RWPE2 (cell line): ENCODE data around the gene RNF115.
"Not testable (repeated sequence)": the region's sequence is repeated elsewhere in the genome, so short reads cannot be mapped to it uniquely, and the experiment has no call there.

Experiments used
- ATAC-seq: fragments of 200-7000 bp; cut with Tn5 transposase; 3 replicates; pipeline ENCODE4 v1.9.1; 2021; ENCODE audit warnings: low read depth
- DNase-seq: peaks from one replicate; pipeline ENCODE4 v3.0.0-alpha.2; 2020; ENCODE audit warnings: low spot score
- H3K27ac ChIP-seq: fragments of 450-650 bp; 2 replicates; pipeline ENCODE4 v1.5.1; 2017; ENCODE audit warnings: mild to moderate bottlenecking; ENCODE audit not compliant: poor library complexity, severe bottlenecking
- H3K27me3 ChIP-seq: fragments of 250-450 bp; sonication (Bioruptor Pico); 2 replicates; pipeline ENCODE4 v1.5.1; 2021; ENCODE audit warnings: mild to moderate bottlenecking, moderate library complexity; ENCODE audit not compliant: insufficient read depth, poor library complexity, severe bottlenecking
- H3K36me3 ChIP-seq: fragments of 250-450 bp; sonication (Bioruptor Pico); 2 replicates; pipeline ENCODE4 v1.5.1; 2020; ENCODE audit warnings: low read depth, mild to moderate bottlenecking, moderate library complexity
- H3K4me1 ChIP-seq: fragments of 250-450 bp; sonication (Bioruptor Pico); 2 replicates; pipeline ENCODE4 v1.5.1; 2021; ENCODE audit warnings: mild to moderate bottlenecking, moderate library complexity; ENCODE audit not compliant: insufficient read depth, poor library complexity, severe bottlenecking
- H3K4me3 ChIP-seq: fragments of 250-450 bp; sonication (Bioruptor Pico); 2 replicates; pipeline ENCODE4 v1.5.1; 2021; ENCODE audit warnings: mild to moderate bottlenecking, moderate library complexity; ENCODE audit not compliant: severe bottlenecking
- H3K9me3 ChIP-seq: fragments of 250-450 bp; sonication (Bioruptor Pico); 2 replicates; pipeline ENCODE4 v1.5.1; 2021; ENCODE audit warnings: mild to moderate bottlenecking, moderate library complexity; ENCODE audit not compliant: severe bottlenecking
- TF ChIP-seq, protein P1 (sequence below): fragments of 450-650 bp; IDR thresholded peaks from one replicate; pipeline ENCODE4 v1.5.1; 2017; ENCODE audit warnings: mild to moderate bottlenecking, moderate library complexity; ENCODE audit not compliant: poor library complexity, severe bottlenecking

The RNF115 gene

DNA sequence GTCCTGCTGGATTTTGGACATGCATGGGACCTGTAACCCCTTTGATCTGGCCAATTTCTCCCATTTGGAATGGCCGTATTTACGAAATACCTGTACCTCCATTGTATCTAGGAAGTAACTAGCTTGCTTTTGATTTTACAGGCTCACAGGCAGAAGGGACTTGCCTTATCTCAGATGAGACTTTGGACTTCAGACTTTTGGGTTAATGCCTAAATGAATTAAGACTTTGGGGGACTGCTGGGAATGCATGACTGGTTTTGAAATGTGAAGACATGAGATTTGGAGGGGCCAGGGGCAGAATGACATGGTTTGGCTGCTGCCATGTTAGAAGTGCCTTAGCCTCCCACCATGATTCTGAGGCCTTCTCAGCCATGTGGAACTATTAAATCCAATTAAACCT lies 61.9 kb downstream of the RNF115 start:
- H3K36me3 ChIP-seq: peaks cover 18% of the 10 kb centered on the region
- not testable (repeated sequence) for H3K4me1 ChIP-seq, DNase-seq

DNA sequence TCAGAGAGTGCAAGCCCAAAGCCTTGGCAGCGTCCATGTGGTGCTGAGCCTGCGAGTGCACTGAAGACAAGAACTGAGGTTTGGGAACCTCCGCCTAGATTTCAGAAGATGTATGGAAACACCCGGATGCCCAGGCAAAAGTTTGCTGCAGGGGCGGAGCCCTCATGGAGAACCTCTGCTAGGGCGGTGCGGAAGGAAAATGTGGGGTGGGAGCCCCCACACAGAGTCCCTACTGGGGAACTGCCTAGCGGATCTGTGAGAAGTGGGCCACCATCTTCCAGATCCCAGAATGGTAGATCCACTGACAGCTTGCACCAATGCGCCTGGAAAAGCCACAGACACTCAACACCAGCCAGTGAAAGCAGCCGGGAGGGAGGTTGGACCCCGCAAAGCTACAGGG lies 62.4 kb downstream of the RNF115 start:
- not testable (repeated sequence) for H3K27me3 ChIP-seq, H3K9me3 ChIP-seq, H3K4me1 ChIP-seq, ATAC-seq, H3K27ac ChIP-seq, DNase-seq, H3K4me3 ChIP-seq
- H3K36me3 ChIP-seq: peaks cover 18% of the 10 kb centered on the region

More for the DNA sequence above, 61.9 kb downstream of the RNF115 start:
- ATAC-seq, H3K9me3 ChIP-seq, H3K27ac ChIP-seq, H3K4me3 ChIP-seq, H3K27me3 ChIP-seq: not testable (repeated sequence)

DNA sequence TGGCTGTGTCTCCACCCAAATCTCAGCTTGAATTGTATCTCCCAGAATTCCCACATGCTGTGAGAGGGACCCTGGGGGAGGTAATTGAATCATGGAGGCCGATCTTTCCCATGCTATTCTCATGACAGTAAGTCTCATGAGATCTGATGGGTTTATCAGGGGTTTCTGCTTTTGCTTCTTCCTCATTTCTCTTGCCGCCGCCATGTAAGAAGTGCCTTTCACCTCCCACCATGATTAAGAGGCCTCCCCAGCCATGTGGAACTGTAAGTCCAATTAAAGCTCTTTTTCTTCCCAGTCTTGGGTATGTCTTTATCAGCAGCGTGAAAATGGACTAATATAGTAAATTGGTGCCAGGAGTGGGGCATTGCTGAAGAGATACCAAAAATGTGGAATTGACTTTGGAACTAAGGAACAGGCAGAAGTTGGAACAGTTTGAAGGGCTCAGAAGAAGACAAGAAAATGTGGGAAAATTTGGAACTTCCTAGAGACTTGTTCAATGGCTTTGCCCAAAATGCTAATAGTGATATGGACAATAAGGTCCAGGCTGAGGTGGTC lies 63.4 kb downstream of the RNF115 start:
- peaks cover 18% of the 10 kb centered on the region for H3K36me3 ChIP-seq
- DNase-seq, H3K27me3 ChIP-seq, ATAC-seq, H3K9me3 ChIP-seq, H3K4me3 ChIP-seq, H3K27ac ChIP-seq, H3K4me1 ChIP-seq: not testable (repeated sequence)

DNA sequence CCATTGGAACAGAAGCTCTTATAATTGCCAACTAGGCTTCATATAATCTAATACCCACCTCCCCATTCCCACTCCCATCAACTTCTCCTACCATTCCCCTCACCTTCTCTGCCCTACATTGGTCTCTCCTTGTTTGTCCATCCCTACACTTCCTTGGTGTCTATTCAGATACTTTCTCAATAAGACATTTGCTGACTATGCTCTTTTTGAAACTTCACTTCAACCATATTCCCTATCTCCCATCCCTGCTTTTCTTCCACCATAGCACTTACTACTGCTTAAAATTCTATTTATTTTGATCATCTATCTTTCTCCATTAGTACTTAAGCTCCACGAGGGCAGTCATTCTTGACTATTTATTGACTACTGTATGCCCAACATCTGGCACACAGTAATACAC lies 64.2 kb downstream of the RNF115 start:
- ATAC-seq (no peak), DNase-seq (no peak)
- Histone ChIP-seq H3K27me3 (no peaks in the 10 kb centered on the region), H3K27ac (no peak overlapping the region), H3K4me1 (no peaks in the 10 kb centered on the region), H3K4me3 (no peak overlapping the region), H3K36me3 (peaks cover 18% of the 10 kb centered on the region), H3K9me3 (no peaks in the 10 kb centered on the region)
- TF ChIP-seq, protein P1, sequence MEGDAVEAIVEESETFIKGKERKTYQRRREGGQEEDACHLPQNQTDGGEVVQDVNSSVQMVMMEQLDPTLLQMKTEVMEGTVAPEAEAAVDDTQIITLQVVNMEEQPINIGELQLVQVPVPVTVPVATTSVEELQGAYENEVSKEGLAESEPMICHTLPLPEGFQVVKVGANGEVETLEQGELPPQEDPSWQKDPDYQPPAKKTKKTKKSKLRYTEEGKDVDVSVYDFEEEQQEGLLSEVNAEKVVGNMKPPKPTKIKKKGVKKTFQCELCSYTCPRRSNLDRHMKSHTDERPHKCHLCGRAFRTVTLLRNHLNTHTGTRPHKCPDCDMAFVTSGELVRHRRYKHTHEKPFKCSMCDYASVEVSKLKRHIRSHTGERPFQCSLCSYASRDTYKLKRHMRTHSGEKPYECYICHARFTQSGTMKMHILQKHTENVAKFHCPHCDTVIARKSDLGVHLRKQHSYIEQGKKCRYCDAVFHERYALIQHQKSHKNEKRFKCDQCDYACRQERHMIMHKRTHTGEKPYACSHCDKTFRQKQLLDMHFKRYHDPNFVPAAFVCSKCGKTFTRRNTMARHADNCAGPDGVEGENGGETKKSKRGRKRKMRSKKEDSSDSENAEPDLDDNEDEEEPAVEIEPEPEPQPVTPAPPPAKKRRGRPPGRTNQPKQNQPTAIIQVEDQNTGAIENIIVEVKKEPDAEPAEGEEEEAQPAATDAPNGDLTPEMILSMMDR: no peak

DNA sequence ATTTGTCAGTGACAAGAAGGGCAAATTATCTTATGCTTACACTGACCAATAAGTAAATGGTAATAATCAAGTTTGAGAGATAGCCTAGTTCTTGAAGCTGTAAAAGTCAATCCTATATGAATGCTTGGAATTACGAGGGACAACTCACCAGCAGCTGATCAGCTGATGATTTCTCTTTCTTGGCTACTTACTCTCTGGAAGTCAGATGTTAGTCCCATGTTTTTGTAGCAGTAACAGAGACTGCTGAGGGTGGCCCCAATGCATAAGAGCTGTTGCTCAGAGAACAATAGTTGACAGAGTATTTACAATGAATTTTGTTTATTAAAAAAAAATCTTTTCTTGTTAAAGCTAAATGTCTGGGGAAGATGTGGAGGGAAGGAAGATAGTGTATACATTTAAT lies 65.3 kb downstream of the RNF115 start:
- Histone ChIP-seq H3K27me3 (no peaks in the 10 kb centered on the region), H3K4me1 (no peaks in the 10 kb centered on the region), H3K27ac (no peak overlapping the region), H3K4me3 (no peak overlapping the region), H3K36me3 (peaks cover 18% of the 10 kb centered on the region), H3K9me3 (no peaks in the 10 kb centered on the region)
- DNase-seq: no peak
- no peak for ATAC-seq
- TF ChIP-seq, protein P1: no peak

DNA sequence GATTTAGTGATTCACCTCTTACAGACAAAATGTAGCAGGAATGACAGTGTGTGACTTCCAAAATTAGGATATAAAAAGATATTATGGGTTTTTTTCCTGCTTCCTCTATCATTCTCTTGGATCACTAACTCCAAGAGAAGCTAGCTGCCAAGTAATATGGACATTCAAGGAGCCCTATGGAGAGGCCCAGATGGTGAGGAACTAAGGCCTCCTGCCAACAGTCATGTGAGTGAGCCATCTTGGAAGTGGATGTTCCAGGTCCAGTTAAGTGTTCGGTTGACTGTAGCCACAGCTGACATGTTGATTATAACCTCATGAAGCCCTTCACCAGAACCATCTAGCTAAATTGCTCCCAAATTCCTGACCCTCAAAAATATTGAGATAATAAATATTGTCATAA lies 65.8 kb downstream of the RNF115 start:
- TF ChIP-seq, protein P1: no peak
- DNase-seq (no peak), ATAC-seq (no peak)
- Histone ChIP-seq H3K9me3 (no peaks in the 10 kb centered on the region), H3K4me3 (no peak overlapping the region), H3K27me3 (no peaks in the 10 kb centered on the region), H3K36me3 (peaks cover 18% of the 10 kb centered on the region), H3K4me1 (no peaks in the 10 kb centered on the region), H3K27ac (no peak overlapping the region)
